ENCODE results near the gene SLC23A2. TPM values are rescaled to one million over a fixed set of nuclear protein-coding genes. Genes with fewer than 3 reads are reported as not detected.

The SLC23A2 gene
- total RNA-seq, 1 experiment from 2014 or later, result 22.3 TPM

- Histone ChIP-seq H3K27me3 (ENCODE audit: insufficient read depth, low read depth) (no peaks in the 10 kb centered on the region), H3K79me2 (ENCODE audit: low read depth) (no peaks in the 10 kb centered on the region), H3K4me1 (replicated peaks; ENCODE audit: insufficient read depth) (no peaks in the 10 kb centered on the region), H3K4me2 (no peak overlapping the region), H3K9me3 (ENCODE audit: insufficient read depth, low read depth) (no peaks in the 10 kb centered on the region), H3K9me2 (ENCODE audit: insufficient read depth) (no peaks in the 10 kb centered on the region), H4K20me1 (ENCODE audit: insufficient read depth) (no peaks in the 10 kb centered on the region), H3K27ac (no peak overlapping the region), H2AFZ (no peak overlapping the region), H3F3A (ENCODE audit: insufficient read depth, low read depth) (no peaks in the 10 kb centered on the region), H3K4me3 (no peak overlapping the region), H3K36me3 (ENCODE audit: low read depth) (no peaks in the 10 kb centered on the region)
- no peak for DNase-seq
- no TSS peak for BruUV-seq (replicated peaks)
- POLR2A ChIA-PET (ENCODE audit: unreplicated experiment), result interaction anchor here (0.6 kb wide), 1 partner anchor 256 kb away, joined by 25 read pairs; no protein-coding TSS in a partner anchor
- intact Hi-C loops (cut with micrococcal nuclease; ENCODE audit: unreplicated experiment), result no loop called here
- CTCF ChIA-PET, result no interaction called here
- no peak for TF ChIP-seq CTCF (conservative IDR thresholded peaks at IDR 0.05)
These were observed 168.8 kb downstream of the SLC23A2 start for GRCh38 chr20:4832469-4832868.

- CTCF ChIA-PET, result no interaction called here
- BruUV-seq (replicated peaks), result no TSS peak
These were observed 170.6 kb downstream of the SLC23A2 start for GRCh38 chr20:4830696-4831095.

GRCh38 chr20:4830259-4830658 lies 171.1 kb downstream of the SLC23A2 start:
- Histone ChIP-seq H3K9me2 (ENCODE audit: insufficient read depth) (no peaks in the 10 kb centered on the region), H3K79me2 (ENCODE audit: low read depth) (no peaks in the 10 kb centered on the region), H3K4me2 (no peak overlapping the region), H4K20me1 (ENCODE audit: insufficient read depth) (no peaks in the 10 kb centered on the region), H3K4me1 (replicated peaks; ENCODE audit: insufficient read depth) (no peaks in the 10 kb centered on the region), H3K4me3 (no peak overlapping the region), H3K36me3 (ENCODE audit: low read depth) (no peaks in the 10 kb centered on the region), H2AFZ (no peak overlapping the region), H3F3A (ENCODE audit: insufficient read depth, low read depth) (no peaks in the 10 kb centered on the region), H3K27me3 (ENCODE audit: insufficient read depth, low read depth) (no peaks in the 10 kb centered on the region), H3K27ac (no peak overlapping the region), H3K9me3 (ENCODE audit: insufficient read depth, low read depth) (no peaks in the 10 kb centered on the region)
- ChIA-PET CTCF (no interaction called here), POLR2A (ENCODE audit: unreplicated experiment) (no interaction called here)
- TF ChIP-seq EZH2 (IDR thresholded peaks at IDR 0.05; ENCODE audit: low read depth) (no peak), CTCF (conservative IDR thresholded peaks at IDR 0.05) (no peak)
- no peak for DNase-seq
- BruUV-seq (replicated peaks), result no TSS peak
- intact Hi-C loops (cut with micrococcal nuclease; ENCODE audit: unreplicated experiment), result no loop called here

More at GRCh38 chr20:4830696-4831095, 170.6 kb downstream of the SLC23A2 start:
- no peaks in the 10 kb centered on the region for H3K9me2 ChIP-seq (ENCODE audit: insufficient read depth)
- H3K9me3 ChIP-seq (ENCODE audit: insufficient read depth, low read depth), result no peaks in the 10 kb centered on the region
- H3K4me3 ChIP-seq, result no peak overlapping the region
- no peak for DNase-seq
- POLR2A ChIA-PET (ENCODE audit: unreplicated experiment), result no interaction called here
- TF ChIP-seq EZH2 (IDR thresholded peaks at IDR 0.05; ENCODE audit: low read depth) (no peak), CTCF (conservative IDR thresholded peaks at IDR 0.05) (no peak)
- no peaks in the 10 kb centered on the region for H4K20me1 ChIP-seq (ENCODE audit: insufficient read depth)
- H3K36me3 ChIP-seq (ENCODE audit: low read depth), result no peaks in the 10 kb centered on the region
- H2AFZ ChIP-seq, result no peak overlapping the region
- H3F3A ChIP-seq (ENCODE audit: insufficient read depth, low read depth), result no peaks in the 10 kb centered on the region
- H3K27ac ChIP-seq, result no peak overlapping the region
- no peaks in the 10 kb centered on the region for H3K79me2 ChIP-seq (ENCODE audit: low read depth)
- no peaks in the 10 kb centered on the region for H3K4me1 ChIP-seq (replicated peaks; ENCODE audit: insufficient read depth)
- no peak overlapping the region for H3K4me2 ChIP-seq
- intact Hi-C loops (cut with micrococcal nuclease; ENCODE audit: unreplicated experiment), result no loop called here
- no peaks in the 10 kb centered on the region for H3K27me3 ChIP-seq (ENCODE audit: insufficient read depth, low read depth)

All from PC-9 (cell line).